ENCODE results near the gene CCDC24.

The CCDC24 gene

DNA sequence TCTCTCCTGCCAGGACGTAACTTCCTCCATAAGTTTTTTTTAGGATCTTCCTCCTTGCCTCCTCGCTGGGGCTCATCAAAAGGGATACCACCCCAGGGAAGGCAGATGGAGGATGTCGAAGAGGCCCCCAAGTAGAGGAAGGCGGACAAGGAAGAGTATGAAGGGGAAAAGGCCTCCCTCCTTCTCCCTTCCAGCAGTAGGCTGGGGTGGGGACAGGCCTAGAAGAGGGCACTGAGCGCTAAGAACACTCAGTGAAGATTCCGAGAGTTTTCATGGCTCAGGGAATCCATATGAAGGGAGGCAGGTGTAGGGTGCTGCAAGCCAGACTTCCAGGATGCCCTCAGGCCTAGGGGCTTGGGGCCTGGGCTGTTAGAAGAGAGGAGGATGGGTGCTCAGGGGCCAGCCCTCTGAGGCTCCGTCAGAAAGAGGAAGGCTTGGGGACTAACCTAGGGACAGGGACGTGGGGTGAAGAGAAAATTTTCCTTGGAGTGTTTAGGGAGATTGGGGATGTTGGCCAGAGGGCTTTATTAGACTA, 41.7 kb downstream of the CCDC24 start:
- H3K4me3 ChIP-seq (ENCODE audit: low read depth, low read length), result no peak overlapping the region
- no peak for DNase-seq (ENCODE audit: low read depth, low spot score)
- TF ChIP-seq, protein P1, sequence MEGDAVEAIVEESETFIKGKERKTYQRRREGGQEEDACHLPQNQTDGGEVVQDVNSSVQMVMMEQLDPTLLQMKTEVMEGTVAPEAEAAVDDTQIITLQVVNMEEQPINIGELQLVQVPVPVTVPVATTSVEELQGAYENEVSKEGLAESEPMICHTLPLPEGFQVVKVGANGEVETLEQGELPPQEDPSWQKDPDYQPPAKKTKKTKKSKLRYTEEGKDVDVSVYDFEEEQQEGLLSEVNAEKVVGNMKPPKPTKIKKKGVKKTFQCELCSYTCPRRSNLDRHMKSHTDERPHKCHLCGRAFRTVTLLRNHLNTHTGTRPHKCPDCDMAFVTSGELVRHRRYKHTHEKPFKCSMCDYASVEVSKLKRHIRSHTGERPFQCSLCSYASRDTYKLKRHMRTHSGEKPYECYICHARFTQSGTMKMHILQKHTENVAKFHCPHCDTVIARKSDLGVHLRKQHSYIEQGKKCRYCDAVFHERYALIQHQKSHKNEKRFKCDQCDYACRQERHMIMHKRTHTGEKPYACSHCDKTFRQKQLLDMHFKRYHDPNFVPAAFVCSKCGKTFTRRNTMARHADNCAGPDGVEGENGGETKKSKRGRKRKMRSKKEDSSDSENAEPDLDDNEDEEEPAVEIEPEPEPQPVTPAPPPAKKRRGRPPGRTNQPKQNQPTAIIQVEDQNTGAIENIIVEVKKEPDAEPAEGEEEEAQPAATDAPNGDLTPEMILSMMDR (IDR thresholded peaks at IDR 0.05; ENCODE audit: low read depth, low read length), result no peak
- in situ Hi-C loops (cut with HindIII; ENCODE audit: low sequenced_read_pairs), result no loop called here

DNA sequence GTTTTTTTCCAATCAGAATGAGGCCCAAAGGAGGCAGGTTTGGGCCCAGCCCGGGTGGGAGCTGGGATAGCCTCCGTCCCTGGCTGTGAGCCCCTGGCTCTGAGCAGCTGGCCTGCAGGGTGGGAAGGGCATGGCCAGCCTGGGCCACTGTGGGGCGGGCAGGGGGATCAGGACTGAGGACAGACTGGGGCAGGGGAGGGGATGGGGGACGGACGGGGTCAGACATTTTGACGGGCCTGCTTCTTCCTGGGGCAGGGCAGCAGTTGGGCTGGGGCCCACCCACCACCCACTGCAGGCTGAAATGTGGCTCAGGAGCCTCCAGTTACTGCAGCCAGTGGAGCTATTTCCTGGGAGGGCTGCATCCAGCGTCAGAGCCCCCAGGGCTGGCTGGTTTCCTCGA, 42.4 kb downstream of the CCDC24 start:
- H3K4me3 ChIP-seq (ENCODE audit: low read depth, low read length), result no peak overlapping the region
- TF ChIP-seq, protein P1 (IDR thresholded peaks at IDR 0.05; ENCODE audit: low read depth, low read length), result no peak
- in situ Hi-C loops (cut with HindIII; ENCODE audit: low sequenced_read_pairs), result no loop called here
- DNase-seq (ENCODE audit: low read depth, low spot score), result no peak

DNA sequence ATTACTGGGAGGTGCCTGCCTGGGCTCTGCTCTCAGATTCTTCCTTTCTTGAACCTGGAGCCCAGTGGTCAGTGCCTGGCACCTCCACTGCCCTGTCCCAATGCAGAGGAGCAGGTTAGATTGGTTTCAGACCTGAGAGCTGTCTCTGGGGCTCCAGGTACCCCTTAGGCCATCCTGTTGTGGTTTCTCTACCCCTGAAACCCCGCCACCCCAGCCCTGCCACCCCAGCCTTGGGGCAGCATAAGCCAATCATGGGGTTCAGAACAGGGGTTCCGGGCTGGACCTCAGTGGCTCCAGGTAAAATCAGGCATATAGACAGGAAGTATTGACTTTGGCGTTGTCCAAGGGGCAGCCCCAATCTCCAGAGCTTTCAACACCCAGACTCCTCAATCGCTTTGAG, 43.0 kb downstream of the CCDC24 start:
- DNase-seq (ENCODE audit: low read depth, low spot score), result no peak
- in situ Hi-C loops (cut with HindIII; ENCODE audit: low sequenced_read_pairs), result no loop called here
- H3K4me3 ChIP-seq (ENCODE audit: low read depth, low read length), result no peak overlapping the region
- TF ChIP-seq, protein P1 (IDR thresholded peaks at IDR 0.05; ENCODE audit: low read depth, low read length), result no peak

DNA sequence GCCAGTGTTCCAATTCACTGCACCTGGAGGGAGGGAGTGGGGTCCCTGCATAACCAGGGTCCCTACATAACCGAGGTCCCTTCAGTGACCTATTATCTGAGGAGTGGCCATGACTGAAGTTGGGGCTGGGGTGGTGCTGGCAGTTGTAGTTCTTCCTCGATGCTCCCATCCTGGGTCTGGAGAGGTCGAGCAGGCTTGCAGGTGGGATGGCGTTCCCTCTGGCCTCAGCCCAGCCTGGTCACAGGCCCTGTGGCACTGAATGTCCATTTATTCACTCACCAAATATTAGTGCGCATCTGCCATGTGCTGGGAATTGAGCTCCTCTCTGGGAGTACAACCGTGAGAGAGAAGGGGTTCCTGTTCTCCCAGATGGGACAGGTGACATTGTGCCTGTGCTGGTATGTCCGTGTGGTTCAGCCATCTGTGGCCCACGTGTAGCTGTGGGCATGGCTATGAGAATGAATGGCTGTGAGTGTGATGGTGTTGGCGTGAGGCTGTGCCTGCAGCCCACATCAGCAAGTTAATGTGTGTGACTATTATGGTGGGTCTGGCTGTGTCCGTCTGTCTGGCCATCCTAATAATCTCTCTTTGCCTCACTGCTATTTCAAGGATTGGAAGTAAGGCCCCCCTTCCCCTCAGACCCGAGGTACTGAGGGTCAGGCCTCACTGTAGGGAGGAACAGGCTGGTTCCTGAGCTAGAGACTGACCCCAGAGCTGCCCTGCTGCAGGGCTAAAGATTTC, 43.7 kb downstream of the CCDC24 start:
- TF ChIP-seq, protein P1 (IDR thresholded peaks at IDR 0.05; ENCODE audit: low read depth, low read length), result no peak
- H3K4me3 ChIP-seq (ENCODE audit: low read depth, low read length), result no peak overlapping the region
- in situ Hi-C loops (cut with HindIII; ENCODE audit: low sequenced_read_pairs), result no loop called here

DNA sequence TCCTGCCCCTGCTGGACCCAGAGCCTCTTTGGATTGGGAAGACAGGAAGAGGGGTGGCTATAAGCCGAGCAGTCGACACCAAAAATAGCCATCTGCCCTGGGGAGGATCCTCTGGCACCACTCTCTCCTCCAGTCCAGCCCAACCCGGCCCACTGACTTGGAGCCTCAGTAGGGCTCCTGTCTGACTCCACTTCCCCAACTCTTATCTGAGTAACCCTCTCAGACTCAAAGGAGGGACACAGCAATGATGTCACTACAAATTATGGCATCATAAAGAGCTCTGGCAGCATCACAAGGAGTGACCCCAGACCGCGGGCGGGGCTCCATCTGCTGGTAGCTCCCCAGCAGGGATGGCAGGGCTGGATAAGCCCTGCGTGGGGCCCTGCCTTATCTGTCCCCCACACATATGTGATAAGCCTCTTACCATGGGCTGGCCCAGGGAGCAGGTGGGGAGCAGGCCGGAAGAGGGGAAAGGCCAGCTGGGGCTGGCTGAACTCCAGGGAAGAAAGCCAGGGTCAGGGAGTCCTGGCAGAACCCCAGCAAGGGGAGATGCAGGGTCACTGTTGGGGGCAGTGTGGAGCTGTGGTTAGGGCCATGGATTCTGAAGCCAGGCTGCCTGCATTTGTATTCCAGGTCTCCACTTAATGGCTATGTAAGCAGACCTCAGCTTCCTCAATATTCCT, 44.5 kb downstream of the CCDC24 start:
- H3K4me3 ChIP-seq (ENCODE audit: low read depth, low read length), result no peak overlapping the region
- in situ Hi-C loops (cut with HindIII; ENCODE audit: low sequenced_read_pairs), result no loop called here
- DNase-seq (ENCODE audit: low read depth, low spot score), result no peak
- TF ChIP-seq, protein P1 (IDR thresholded peaks at IDR 0.05; ENCODE audit: low read depth, low read length), result peak; percentile 4

More for the DNA sequence above, 43.7 kb downstream of the CCDC24 start:
- no peak for DNase-seq (ENCODE audit: low read depth, low spot score)

DNA sequence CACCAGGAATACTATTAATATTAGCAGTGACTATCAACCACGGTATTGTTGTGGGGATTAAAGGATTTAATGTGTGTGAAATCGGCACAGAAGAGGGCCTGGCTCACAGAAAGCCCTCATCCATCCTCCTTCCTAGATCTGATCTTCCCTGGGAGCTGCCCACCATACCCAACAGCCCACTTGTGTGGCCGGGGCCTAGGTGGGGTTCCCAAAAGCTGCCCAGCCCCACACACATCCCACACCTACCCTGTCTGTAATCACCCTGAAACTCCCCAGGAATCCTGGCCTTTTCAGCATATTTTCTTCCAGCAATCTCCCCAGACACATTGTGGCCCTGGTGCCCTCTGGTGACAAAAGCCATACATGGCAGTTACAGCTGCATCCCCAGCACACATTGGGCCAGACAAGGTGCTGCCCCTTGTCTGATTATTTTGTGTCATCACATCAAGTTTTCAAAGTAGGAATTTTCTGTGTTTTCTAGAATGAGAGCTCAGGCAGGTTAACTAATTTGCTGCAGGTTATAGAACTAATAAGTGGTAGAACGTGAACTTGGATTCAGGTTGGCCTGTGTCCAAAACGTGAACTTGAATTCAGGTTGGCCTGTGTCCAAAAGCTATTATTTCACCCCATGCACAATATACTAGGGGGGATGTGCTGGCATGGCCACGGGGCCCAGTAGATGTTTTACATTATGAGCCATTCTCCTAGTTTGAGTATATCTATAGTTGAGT, 45.2 kb downstream of the CCDC24 start:
- TF ChIP-seq, protein P1 (IDR thresholded peaks at IDR 0.05; ENCODE audit: low read depth, low read length), result peak; percentile 86
- no peak overlapping the region for H3K4me3 ChIP-seq (ENCODE audit: low read depth, low read length)
- DNase-seq (ENCODE audit: low read depth, low spot score), result peak; percentile 64
- in situ Hi-C loops (cut with HindIII; ENCODE audit: low sequenced_read_pairs), result no loop called here
